Effector memory CD8-positive, alpha-beta T cell (primary cell): Measurements from ENCODE around the gene SLC39A11.

Source experiments
- ATAC-seq: fragments of 150-1000 bp; cut with Tn5 transposase; replicated peaks from 2 replicates; pipeline ENCODE4 v1.10.0; 2021; ENCODE audit warnings: mild to moderate bottlenecking, moderate library complexity
- DNase-seq, 3 experiments: peaks; one replicate each; pipeline ENCODE4 v3.0.0; 2021
- H3K27ac Mint-ChIP-seq, 2 donors: one replicate each; pipeline ENCODE4 v1.8.0; 2022; ENCODE audit warnings: mild to moderate bottlenecking in 2 of 2, mixed read lengths in 2 of 2, moderate library complexity in 2 of 2
- H3K27me3 Mint-ChIP-seq, 2 donors: one replicate each; pipeline ENCODE4 v1.8.0; 2022; ENCODE audit warnings: mixed read lengths in 2 of 2
- H3K36me3 Mint-ChIP-seq: one replicate; pipeline ENCODE4 v1.8.0; 2022; ENCODE audit warnings: mild to moderate bottlenecking, moderate library complexity, mixed read lengths; ENCODE audit not compliant: insufficient read depth
- H3K4me1 Mint-ChIP-seq, 2 donors: one replicate each; pipeline ENCODE4 v1.8.0; 2022; ENCODE audit warnings: low read depth in 2 of 2, mixed read lengths in 2 of 2
- H3K4me3 Mint-ChIP-seq, 2 donors: one replicate each; pipeline ENCODE4 v1.8.0; 2022; ENCODE audit warnings: mild to moderate bottlenecking in 2 of 2, mixed read lengths in 2 of 2, moderate library complexity in 2 of 2
- H3K9me3 Mint-ChIP-seq, 2 donors: one replicate each; pipeline ENCODE4 v1.8.0; 2022; ENCODE audit warnings: mixed read lengths in 2 of 2

Gene SLC39A11

GRCh38 chr17:73039282-73039681 is 53.2 kb downstream of the SLC39A11 start:
- Mint-ChIP-seq H3K27me3 (no peaks in the 10 kb centered on the region), H3K9me3 (peaks cover 0 to 2% of the 10 kb centered on the region in 2 donors), H3K4me3 (no peak overlapping the region), H3K36me3 (no peaks in the 10 kb centered on the region), H3K4me1 (peaks cover 0 to 6% of the 10 kb centered on the region in 2 donors), H3K27ac (no peak overlapping the region)
- DNase-seq (no peak), ATAC-seq (no peak)

- DNase-seq (no peak), ATAC-seq (no peak)
- Mint-ChIP-seq H3K27ac (no peak overlapping the region), H3K27me3 (no peaks in the 10 kb centered on the region), H3K4me3 (no peak overlapping the region), H3K9me3 (no peaks in the 10 kb centered on the region), H3K36me3 (peaks cover 3% of the 10 kb centered on the region), H3K4me1 (peaks cover 0 to 5% of the 10 kb centered on the region in 2 donors)
Measured at GRCh38 chr17:73031472-73031871, 61.0 kb downstream of the SLC39A11 start.

- H3K27ac Mint-ChIP-seq: no peak overlapping the region
- no peaks in the 10 kb centered on the region for H3K27me3 Mint-ChIP-seq
- no peak overlapping the region for H3K4me3 Mint-ChIP-seq
- ATAC-seq (no peak), DNase-seq (no peak)
- H3K4me1 Mint-ChIP-seq: peaks cover 0 to 5% of the 10 kb centered on the region in 2 donors
- H3K36me3 Mint-ChIP-seq: peaks cover 3% of the 10 kb centered on the region
- H3K9me3 Mint-ChIP-seq: no peaks in the 10 kb centered on the region
Measured at GRCh38 chr17:73030995-73031394, 61.5 kb downstream of the SLC39A11 start.

GRCh38 chr17:73030501-73030921 is 62.0 kb downstream of the SLC39A11 start:
- DNase-seq (no peak), ATAC-seq (no peak)
- Mint-ChIP-seq H3K36me3 (peaks cover 3% of the 10 kb centered on the region), H3K4me3 (no peak overlapping the region), H3K27ac (no peak overlapping the region), H3K4me1 (peaks cover 0 to 5% of the 10 kb centered on the region in 2 donors), H3K27me3 (no peaks in the 10 kb centered on the region), H3K9me3 (no peaks in the 10 kb centered on the region)

- DNase-seq (no peak), ATAC-seq (no peak)
- Mint-ChIP-seq H3K4me3 (no peak overlapping the region), H3K27ac (no peak overlapping the region), H3K36me3 (peaks cover 3% of the 10 kb centered on the region), H3K9me3 (no peaks in the 10 kb centered on the region), H3K27me3 (no peaks in the 10 kb centered on the region), H3K4me1 (peaks cover 0 to 5% of the 10 kb centered on the region in 2 donors)
Measured at GRCh38 chr17:73029991-73030390, 62.5 kb downstream of the SLC39A11 start.

- H3K27me3 Mint-ChIP-seq: no peaks in the 10 kb centered on the region
- H3K4me1 Mint-ChIP-seq: peaks cover 0 to 5% of the 10 kb centered on the region in 2 donors
- no peaks in the 10 kb centered on the region for H3K9me3 Mint-ChIP-seq
- H3K4me3 Mint-ChIP-seq: no peak overlapping the region
- peaks cover 3% of the 10 kb centered on the region for H3K36me3 Mint-ChIP-seq
- no peak for DNase-seq
- H3K27ac Mint-ChIP-seq: no peak overlapping the region
- no peak for ATAC-seq
Measured at GRCh38 chr17:73029021-73029420, 63.5 kb downstream of the SLC39A11 start.

- Mint-ChIP-seq H3K4me1 (peaks cover 2 to 5% of the 10 kb centered on the region in 2 donors), H3K27me3 (no peaks in the 10 kb centered on the region), H3K4me3 (no peak overlapping the region), H3K9me3 (no peaks in the 10 kb centered on the region), H3K27ac (no peak overlapping the region), H3K36me3 (peaks cover 3% of the 10 kb centered on the region)
- no peak for DNase-seq
- no peak for ATAC-seq
Measured at GRCh38 chr17:73028299-73028755, 64.2 kb downstream of the SLC39A11 start.

GRCh38 chr17:73027130-73027741 is 65.3 kb downstream of the SLC39A11 start:
- no peaks in the 10 kb centered on the region for H3K27me3 Mint-ChIP-seq
- peaks cover 5 to 10% of the 10 kb centered on the region in 2 donors for H3K4me1 Mint-ChIP-seq
- no peaks in the 10 kb centered on the region for H3K9me3 Mint-ChIP-seq
- DNase-seq (no peak), ATAC-seq (no peak)
- H3K27ac Mint-ChIP-seq: no peak overlapping the region
- H3K36me3 Mint-ChIP-seq: peaks cover 3% of the 10 kb centered on the region
- H3K4me3 Mint-ChIP-seq: no peak overlapping the region

GRCh38 chr17:73025041-73025560 is 67.4 kb downstream of the SLC39A11 start:
- Mint-ChIP-seq H3K4me3 (no peak overlapping the region), H3K27me3 (no peaks in the 10 kb centered on the region), H3K36me3 (peaks cover 3% of the 10 kb centered on the region), H3K27ac (no peak overlapping the region), H3K9me3 (peaks cover 2 to 9% of the 10 kb centered on the region in 2 donors), H3K4me1 (peaks cover 7 to 13% of the 10 kb centered on the region in 2 donors)
- ATAC-seq: no peak
- no peak for DNase-seq

GRCh38 chr17:73023759-73024158 is 68.7 kb downstream of the SLC39A11 start:
- ATAC-seq (no peak), DNase-seq (no peak)
- no peaks in the 10 kb centered on the region for H3K36me3 Mint-ChIP-seq
- peaks cover 2 to 17% of the 10 kb centered on the region in 2 donors for H3K9me3 Mint-ChIP-seq
- H3K4me1 Mint-ChIP-seq: peaks cover 7 to 16% of the 10 kb centered on the region in 2 donors
- H3K27ac Mint-ChIP-seq: no peak overlapping the region
- H3K27me3 Mint-ChIP-seq: no peaks in the 10 kb centered on the region
- H3K4me3 Mint-ChIP-seq: no peak overlapping the region

GRCh38 chr17:73022694-73023093 is 69.8 kb downstream of the SLC39A11 start:
- Mint-ChIP-seq H3K9me3 (peaks cover 2 to 23% of the 10 kb centered on the region in 2 donors), H3K27ac (peak overlapping the region in 1 of 2 donors; percentile 67), H3K4me3 (no peak overlapping the region), H3K36me3 (no peaks in the 10 kb centered on the region), H3K4me1 (peaks cover 7 to 11% of the 10 kb centered on the region in 2 donors), H3K27me3 (no peaks in the 10 kb centered on the region)
- ATAC-seq (no peak), DNase-seq (no peak)

GRCh38 chr17:73021771-73022170 is 70.7 kb downstream of the SLC39A11 start:
- no peak overlapping the region for H3K27ac Mint-ChIP-seq
- peaks cover 4 to 23% of the 10 kb centered on the region in 2 donors for H3K9me3 Mint-ChIP-seq
- H3K4me1 Mint-ChIP-seq: peaks cover 7 to 11% of the 10 kb centered on the region in 2 donors
- ATAC-seq (no peak), DNase-seq (no peak)
- no peaks in the 10 kb centered on the region for H3K27me3 Mint-ChIP-seq
- no peaks in the 10 kb centered on the region for H3K36me3 Mint-ChIP-seq
- H3K4me3 Mint-ChIP-seq: no peak overlapping the region

- ATAC-seq (no peak), DNase-seq (no peak)
- no peaks in the 10 kb centered on the region for H3K27me3 Mint-ChIP-seq
- H3K27ac Mint-ChIP-seq: no peak overlapping the region
- H3K9me3 Mint-ChIP-seq: peaks cover 4 to 23% of the 10 kb centered on the region in 2 donors
- no peak overlapping the region for H3K4me3 Mint-ChIP-seq
- no peaks in the 10 kb centered on the region for H3K36me3 Mint-ChIP-seq
- peaks cover 7 to 11% of the 10 kb centered on the region in 2 donors for H3K4me1 Mint-ChIP-seq
Measured at GRCh38 chr17:73020110-73020509, 72.4 kb downstream of the SLC39A11 start.

GRCh38 chr17:73018599-73018998 is 73.9 kb downstream of the SLC39A11 start:
- no peak for ATAC-seq
- no peak overlapping the region for H3K4me3 Mint-ChIP-seq

More at GRCh38 chr17:73018599-73018998, 73.9 kb downstream of the SLC39A11 start:
- Mint-ChIP-seq H3K27me3 (no peaks in the 10 kb centered on the region), H3K9me3 (peaks cover 4 to 23% of the 10 kb centered on the region in 2 donors), H3K4me1 (peaks cover 13 to 15% of the 10 kb centered on the region in 2 donors), H3K27ac (no peak overlapping the region), H3K36me3 (no peaks in the 10 kb centered on the region)
- DNase-seq: no peak
